Measurements from ENCODE around the gene TBC1D14. TPM values are rescaled to one million over a fixed set of nuclear protein-coding genes. Genes with fewer than 3 reads are reported as not detected.

The TBC1D14 gene
- total RNA-seq, 1 experiment from 2014 or later, result 50.2 TPM

GRCh38 chr4:6926081-6926480 lies 16.5 kb downstream of the TBC1D14 start:
- WGBS (ENCODE audit: extremely low coverage, insufficient read length, low lambda C conversion rate), result no CpG with 5 or more reads among the region's 19 CpGs

More at GRCh38 chr4:6926081-6926480, 16.5 kb downstream of the TBC1D14 start:
- H3K79me2 ChIP-seq (ENCODE audit: insufficient read depth, low read length), result no peaks in the 10 kb centered on the region; the same call in 1 of the 2 replicates
- H3T11ph ChIP-seq (ENCODE audit: low read length), result no peak overlapping the region
- no peaks in the 10 kb centered on the region for H3K9me3 ChIP-seq (ENCODE audit: control insufficient read depth, low read depth, low read length)
- no peaks in the 10 kb centered on the region for H3K27me3 ChIP-seq (ENCODE audit: insufficient read depth, low read length)
- Mint-ChIP-seq H3K4me1 (peaks cover 20 to 29% of the 10 kb centered on the region in 2 experiments), H3K36me3 (ENCODE audit: insufficient read depth in 1 of 3, low read depth in 3 of 3) (peaks cover 12 to 29% (median 26%) of the 10 kb centered on the region in 3 experiments; a peak in 5 of 7 replicates), H3K27me3 (ENCODE audit: low read depth) (no peaks in the 10 kb centered on the region), H3K27ac (0 out of 7 replicates have a peak overlapping the region, but pooled peaks of 1 of the 3 experiments have one; percentile 27), H3K9me3 (no peaks in the 10 kb centered on the region), H3K4me3 (no peak overlapping the region)
- H2BK20ac ChIP-seq (ENCODE audit: low read depth, low read length, poor library complexity, severe bottlenecking), result no peak overlapping the region
- no peak overlapping the region for H2BK5ac ChIP-seq (ENCODE audit: insufficient read length, low read length)
- H3K14ac ChIP-seq (ENCODE audit: insufficient read depth, low read length), result no peak overlapping the region
- no peak overlapping the region for H2BK15ac ChIP-seq (ENCODE audit: low read depth, low read length)
- no peak overlapping the region for H3K4me2 ChIP-seq (ENCODE audit: insufficient read depth, insufficient read length, low read length)
- H2AK5ac ChIP-seq (ENCODE audit: insufficient read length, low read length), result no peak overlapping the region
- H3K27ac ChIP-seq (ENCODE audit: insufficient read length, low read depth, low read length), result no peak overlapping the region
- no peaks in the 10 kb centered on the region for H3K4me1 ChIP-seq (ENCODE audit: insufficient read depth, low read length)
- H3K79me1 ChIP-seq (ENCODE audit: insufficient read depth, low read depth, low read length, poor library complexity, severe bottlenecking), result no peaks in the 10 kb centered on the region
- H2BK12ac ChIP-seq (ENCODE audit: insufficient read length, low read depth, low read length), result no peak overlapping the region
- no peak for DNase-seq
- no peak overlapping the region for H4K5ac ChIP-seq (ENCODE audit: insufficient read length, low read depth, low read length)
- H2AFZ ChIP-seq (ENCODE audit: low read length), result no peak overlapping the region
- peaks cover 5% of the 10 kb centered on the region for H4K20me1 ChIP-seq (ENCODE audit: control insufficient read depth, insufficient read depth, insufficient read length)
- H3K23me2 ChIP-seq (ENCODE audit: insufficient read length, low read depth, low read length, poor library complexity, severe bottlenecking), result no peaks in the 10 kb centered on the region
- no peak for TF ChIP-seq CTCF (conservative IDR thresholded peaks at IDR 0.05)
- H2BK120ac ChIP-seq (ENCODE audit: low read depth, low read length, poor library complexity, severe bottlenecking), result no peak overlapping the region
- H3K23ac ChIP-seq (ENCODE audit: insufficient read length, low read depth, low read length), result no peak overlapping the region
- no peak overlapping the region for H4K8ac ChIP-seq (replicated peaks; ENCODE audit: insufficient read length, low read depth, low read length)
- H3K18ac ChIP-seq (ENCODE audit: insufficient read length, low read depth, low read length), result no peak overlapping the region
- no peak overlapping the region for H3K9ac ChIP-seq (ENCODE audit: extremely low read depth, insufficient read length, low read length)
- H3K4ac ChIP-seq (ENCODE audit: low read depth, low read length), result no peak overlapping the region
- H3K56ac ChIP-seq (ENCODE audit: insufficient read length, low read depth, low read length), result no peak overlapping the region
- H4K91ac ChIP-seq (ENCODE audit: insufficient read length, low read depth, low read length), result no peak overlapping the region
